CD4-positive, alpha-beta T cell treated with Interleukin-4 for 1 hour (primary cell): ENCODE results near the gene VSIG4.
"Not testable (repeated sequence)": the region's sequence is repeated elsewhere in the genome, so short reads cannot be mapped to it uniquely, and the experiment has no call there.

Experiments
- DNase-seq, 2 donors: peaks; one replicate each; pipeline ENCODE4 v3.0.0-alpha.2; 2020 to 2022

VSIG4 gene

DNA sequence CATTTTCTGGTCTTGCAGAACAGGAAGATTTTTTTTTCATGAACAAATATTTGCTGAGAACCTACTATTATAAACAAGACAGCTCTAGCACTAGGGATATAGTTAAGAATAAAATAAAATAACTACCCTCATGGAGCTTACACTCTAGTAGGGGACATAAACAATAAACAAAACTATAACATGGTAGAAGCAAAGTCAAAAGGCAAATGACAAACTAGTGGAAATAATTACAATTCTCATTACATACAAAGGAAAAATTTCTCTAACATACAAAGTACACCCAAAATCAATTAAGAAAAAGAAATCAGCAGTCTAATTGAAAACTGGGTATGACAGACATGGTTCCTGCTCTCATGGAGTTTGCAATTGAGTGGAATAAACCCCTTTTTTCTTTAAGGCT, 32.0 kb downstream of the VSIG4 start:
- no peak for DNase-seq

DNA sequence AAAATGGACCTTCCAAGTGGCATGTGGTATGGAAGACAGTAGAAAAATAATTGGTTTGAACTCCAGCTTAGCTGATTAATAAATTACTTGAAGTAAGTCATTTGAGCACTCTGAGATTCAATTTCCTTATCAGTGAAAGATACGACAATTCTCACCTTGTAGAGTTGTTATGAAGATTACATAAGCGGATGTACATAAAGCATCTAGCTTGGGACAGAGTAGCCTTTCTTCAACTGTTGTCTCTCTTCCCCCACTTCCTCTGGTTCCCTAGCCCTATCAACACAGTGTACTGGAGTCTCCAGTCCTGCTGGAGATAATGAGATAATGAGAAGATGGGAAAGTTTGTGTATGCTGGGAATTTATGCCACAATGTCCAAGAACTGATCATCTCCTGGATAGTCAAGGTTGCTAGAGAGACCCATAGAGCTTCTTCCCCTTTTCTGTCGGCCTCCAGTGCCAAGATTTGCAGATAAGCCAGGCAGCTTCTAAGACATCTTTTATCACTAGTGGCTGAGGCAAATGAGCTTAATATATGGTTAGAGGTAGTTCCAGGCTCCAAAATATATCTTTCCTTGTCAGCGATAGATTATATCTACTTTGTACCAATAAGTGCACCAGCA, 33.9 kb downstream of the VSIG4 start:
- DNase-seq, result no peak

DNA sequence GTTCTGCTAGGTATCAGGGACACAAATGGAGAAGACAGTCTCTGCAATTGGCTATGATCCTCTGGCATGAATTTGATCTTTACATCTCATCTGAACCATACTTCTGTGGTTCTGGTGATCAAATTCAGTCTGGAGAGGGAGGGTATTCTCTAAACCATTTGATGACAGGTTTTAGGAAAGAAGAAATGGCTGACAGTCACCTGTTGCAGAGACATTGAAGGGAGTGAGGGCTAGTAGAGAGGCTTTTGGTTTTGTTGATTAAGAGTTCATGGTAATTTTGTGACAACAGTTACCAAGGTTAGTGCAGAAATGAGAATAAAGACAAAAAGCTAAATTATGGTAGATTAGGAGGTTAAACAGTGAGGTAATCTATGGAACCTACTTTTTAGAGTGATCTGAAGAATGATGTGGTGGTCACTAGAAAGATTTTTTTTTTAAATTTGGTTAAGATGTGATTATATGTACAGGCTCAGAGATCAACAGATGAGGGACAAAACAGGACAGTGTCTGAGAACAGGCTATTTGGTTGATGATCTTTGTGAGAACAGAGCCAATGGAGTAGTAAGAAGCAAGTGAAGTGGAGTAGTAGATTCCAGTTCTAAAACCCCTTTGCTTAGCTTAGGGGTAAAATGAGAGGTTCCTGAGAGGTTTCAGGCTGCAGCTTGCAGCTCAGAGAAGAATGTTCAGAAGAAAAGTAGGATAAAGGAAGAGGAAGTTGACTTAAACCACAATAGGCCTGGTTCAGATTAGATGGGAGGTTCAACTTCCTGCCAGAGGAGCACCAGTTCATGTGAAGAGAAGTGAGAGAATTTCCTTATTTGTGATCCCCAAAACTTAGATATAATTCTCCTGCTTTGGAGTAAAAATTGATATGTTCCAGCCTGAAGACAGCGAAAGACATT, 34.7 kb downstream of the VSIG4 start:
- DNase-seq, result peak in 1 of 2 donors; percentile 28

DNA sequence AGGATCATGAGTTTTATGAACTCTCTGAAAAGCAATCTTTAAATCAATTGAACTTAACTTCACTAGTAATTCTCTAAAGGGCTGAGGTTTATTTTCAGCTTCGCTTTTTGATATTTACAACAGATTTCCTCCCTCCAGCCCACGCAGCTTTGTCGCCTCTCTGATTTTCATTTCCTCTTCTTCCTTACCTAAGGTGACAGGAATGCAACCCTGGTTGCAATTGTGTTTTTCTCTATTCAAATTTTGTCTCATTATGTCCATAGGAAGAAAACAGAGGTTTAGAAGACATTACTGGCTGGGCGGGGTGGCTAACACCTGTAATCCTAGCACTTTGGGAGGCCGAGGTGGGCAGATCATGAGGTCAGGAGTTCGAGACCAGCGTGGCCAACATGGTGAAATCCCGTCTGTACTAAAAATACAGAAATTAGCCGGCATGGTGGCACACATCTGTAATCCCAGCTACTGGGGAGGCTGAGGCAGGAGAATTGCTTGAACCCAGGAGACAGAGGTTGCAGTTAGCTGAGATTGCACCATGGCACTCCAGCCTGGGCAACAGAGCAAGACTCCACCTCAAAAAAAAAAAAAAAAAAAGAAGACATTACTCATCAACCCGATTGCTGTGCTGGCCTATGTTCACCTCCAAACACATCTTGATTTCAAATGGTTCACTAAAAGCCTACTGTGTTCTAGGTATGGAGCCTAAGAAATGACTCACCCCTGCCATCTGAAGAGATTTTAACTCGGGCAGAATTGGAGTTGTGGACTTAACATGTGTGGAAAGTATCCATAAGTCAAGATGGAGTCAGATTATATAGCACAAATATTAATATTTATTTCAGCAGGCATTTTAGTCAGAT, 36.8 kb downstream of the VSIG4 start:
- no peak for DNase-seq

DNA sequence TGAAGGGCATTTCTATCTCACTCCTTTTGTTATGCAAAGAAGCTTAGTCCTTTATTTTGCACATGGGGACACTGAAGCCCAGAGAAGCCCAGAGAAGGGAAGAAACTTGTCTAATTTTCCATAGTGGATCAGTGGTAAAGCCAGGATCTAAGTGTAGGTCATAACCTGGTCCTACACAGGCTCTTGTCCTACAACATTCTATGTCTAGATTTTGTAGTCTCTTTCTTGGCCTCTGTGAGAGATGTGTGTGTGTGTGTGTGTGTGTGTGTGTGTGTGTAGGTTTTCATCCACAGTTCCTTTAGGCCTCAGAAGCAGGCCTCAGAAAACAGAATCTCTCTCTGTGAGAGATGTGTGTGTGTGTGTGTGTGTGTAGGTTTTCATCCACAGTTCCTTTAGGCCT, 38.3 kb downstream of the VSIG4 start:
- no peak for DNase-seq

DNA sequence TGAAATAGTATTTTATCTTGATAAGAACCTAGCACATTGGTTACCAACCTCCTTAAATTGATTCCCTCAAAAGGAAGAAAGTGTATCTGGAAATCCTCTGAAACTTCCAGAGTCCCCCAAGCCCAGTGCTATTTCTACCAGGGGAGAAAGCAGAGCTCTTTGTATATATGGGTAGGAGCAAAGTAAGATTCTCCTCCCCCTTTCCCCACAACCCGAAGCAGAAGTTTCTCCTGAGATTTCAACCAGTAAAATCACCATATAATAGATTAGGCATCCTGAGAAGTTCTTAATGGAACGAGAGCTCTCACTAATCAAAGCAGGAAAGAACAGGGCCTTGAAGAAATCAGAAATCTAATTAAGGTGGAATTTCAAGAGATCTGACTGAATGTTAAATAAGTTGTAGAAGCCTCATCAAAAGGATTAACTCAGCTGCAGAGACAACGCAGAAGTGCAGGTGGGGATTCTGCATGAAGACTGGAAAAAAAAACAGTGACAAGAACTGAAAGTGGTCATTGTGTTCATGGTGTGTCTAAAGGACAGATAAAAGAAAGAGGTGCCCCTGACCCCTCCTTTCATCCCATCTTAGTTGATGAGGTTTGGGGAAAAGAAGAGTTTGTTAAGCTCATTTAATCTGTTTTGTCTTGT, 39.1 kb downstream of the VSIG4 start:
- no peak for DNase-seq

- no peak for DNase-seq
These were observed 39.7 kb downstream of the VSIG4 start for GRCh38 chrX:66000178-66000577.

DNA sequence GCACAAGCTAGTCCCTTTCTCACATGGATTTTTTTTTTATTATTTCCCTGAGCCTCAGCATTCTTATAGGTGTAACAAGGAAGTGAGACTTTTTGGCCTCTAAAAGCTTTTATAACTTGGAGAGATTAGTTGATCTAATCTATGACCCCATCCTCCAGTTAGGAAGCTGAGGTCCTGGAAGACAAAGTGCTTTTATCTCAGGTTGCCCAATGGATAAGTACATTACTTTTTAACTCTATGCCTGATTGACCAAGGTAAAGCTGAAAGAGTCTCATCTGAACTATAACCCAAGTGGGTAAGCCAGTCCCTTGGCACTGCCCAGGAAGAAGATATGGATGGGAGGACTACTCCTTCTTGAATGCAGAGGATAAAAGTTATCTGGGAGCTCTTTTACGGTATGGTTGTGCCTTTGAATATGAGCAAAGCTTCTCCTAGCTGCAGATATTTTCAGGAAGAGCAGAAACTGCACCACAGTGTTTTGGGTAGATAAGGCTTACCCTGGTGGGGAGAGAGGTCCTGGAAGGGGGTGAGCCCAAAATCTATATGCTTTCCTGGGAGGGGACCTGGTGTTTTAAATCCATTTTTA, 40.2 kb downstream of the VSIG4 start:
- no peak for DNase-seq

DNA sequence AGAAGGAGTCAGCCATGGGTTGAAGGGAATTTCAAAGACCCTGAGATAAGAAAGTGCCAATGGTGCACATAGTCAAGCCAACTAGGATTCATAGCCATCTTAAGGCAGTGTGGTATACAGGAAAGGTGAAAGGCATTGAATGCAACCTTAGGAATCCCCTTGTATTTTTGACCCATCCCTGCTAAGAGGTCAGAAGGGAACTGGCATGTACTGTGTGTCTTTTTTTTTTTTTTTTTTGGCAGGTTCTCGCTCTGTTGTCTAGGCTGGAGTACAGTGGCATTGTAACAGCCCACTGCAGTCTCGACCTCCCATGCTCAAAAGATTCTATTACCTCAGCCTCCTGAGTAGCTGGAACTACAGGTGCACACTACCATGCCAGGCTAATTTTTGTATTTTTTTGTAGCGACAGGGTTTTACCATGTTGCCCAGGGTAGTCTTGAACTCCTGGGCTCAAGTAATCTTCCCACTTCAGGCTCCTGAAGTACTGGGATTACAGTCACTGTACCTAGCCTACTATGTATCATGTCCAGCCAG, 40.8 kb downstream of the VSIG4 start:
- no peak for DNase-seq

- peak in 1 of 2 donors; percentile 67 for DNase-seq
These were observed 41.7 kb downstream of the VSIG4 start for GRCh38 chrX:65997978-65998717.

DNA sequence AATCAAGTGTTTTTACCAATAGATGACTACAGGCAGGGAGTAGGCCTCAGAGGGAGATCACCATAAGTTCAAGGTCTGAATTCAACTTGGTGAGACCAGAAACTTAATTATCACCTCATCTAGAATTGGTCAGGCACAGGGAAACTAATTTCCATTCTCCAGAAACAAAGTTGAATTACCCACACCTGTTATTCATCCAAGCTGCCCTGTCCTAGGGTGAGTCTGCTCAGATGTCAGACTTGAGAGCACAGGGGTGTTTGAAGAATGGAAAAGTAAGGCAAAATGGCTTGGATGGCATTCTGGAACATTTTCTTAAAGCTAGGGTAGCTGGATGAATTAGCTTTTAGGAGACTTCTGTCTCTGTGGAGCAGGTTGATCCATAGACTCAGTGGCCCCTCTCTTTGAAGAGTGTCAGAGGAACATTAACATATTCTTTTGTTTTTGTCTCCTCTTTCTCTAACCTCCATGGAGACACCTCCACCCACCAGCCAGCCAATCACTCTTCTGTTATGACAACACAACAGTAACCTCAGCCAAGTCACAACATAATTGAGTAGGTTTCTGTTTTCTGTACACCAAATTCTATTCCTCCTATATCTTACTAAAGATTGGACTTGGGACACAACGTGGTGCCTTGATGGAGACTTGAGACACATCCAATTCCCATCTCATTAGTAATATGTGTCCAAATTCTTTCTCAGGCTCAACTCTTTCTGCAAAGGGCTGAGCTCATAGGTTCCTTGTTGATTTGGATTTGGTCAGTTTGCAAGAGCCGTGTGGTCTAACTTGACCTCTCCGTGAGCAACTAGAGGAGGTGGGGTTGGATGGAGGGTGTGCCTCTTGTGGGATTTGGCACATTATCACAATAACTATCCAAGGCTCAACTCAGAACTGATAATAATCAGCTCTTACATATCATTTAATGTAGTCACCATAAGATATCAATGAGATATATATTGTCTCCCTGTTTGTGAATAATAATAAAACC, 45.1 kb downstream of the VSIG4 start:
- DNase-seq, result no peak

DNA sequence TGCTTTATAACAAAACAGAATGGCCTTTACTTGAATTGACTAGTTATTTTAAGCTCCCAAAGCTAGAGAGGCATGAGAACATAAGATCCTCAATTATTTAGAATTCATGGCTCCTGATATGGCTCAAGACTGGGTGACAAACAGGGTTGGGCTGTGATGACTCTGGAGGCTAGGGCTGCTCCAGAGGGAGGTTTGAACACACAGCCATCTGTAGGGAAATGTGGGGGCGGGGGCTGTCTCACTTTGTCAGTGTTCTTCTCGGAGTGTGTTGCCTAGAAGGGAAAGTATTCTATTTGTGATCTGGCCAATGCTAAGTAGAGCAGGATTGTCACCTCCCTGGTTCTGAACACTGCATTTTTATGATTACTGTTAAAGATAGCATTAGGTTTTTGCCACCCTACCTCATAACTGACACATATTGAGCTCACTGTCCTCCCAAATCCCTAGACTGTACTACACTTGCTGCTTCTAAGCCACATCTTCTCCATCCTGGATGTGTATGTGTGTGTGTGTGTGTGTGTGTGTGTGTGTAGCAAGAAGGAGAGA, 45.9 kb downstream of the VSIG4 start:
- DNase-seq, result no peak

- DNase-seq, result no peak
These were observed 46.5 kb downstream of the VSIG4 start for GRCh38 chrX:65993332-65993731.

DNA sequence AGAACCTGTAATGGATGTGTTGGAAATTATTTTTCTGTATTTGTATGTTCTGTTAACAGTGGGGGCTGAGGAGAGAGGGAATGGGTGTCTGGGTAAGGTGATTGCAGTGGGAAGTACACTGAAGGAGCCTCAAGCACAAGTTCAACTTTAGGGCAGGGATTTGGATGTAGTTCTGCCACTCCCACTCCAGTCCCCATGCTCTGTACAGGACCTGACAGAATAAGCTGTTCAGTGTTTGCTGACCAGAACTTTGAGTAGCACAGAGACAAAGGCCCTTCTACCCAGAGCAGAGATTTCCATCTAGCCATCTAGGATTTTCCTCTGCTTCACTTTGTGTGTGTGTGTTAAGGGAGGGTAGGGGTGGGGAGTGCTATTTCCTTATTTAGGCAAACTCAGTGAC, 49.2 kb downstream of the VSIG4 start:
- no peak for DNase-seq

GRCh38 chrX:65987811-65988210, 52.1 kb downstream of the VSIG4 start:
- DNase-seq, result no peak

DNA sequence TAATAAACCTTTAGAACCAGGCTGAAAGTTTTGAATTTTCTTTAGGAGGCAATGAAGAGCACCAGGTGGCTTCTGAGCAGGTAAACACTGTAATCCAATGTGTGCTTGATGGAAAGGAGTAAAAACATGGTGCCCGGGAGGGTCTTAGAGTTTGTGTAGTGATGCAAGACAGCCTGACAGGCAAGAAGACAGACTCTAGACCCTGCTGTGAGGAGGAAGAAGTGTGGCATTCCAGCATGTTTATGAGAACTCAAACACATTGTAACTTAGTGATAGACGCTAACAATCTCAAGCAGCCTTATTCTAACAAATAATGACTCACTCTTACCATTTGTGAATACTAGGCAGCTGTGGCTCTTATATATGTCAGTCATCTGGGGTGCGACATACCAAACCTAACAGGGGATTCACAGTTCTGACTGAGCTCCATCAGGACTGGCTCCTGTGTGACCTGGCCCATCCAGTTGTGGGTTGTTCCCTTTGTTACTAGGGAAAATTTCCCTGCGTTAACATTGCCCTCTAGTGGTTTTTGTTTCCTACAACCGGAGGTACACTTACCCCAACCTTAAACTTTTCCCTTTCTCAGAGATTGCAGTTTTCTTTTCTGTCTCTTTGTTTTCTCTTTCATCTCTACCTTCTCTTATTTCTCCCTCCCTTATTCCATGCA, 53.8 kb downstream of the VSIG4 start:
- peak; percentile 69 to 73 for DNase-seq

DNA sequence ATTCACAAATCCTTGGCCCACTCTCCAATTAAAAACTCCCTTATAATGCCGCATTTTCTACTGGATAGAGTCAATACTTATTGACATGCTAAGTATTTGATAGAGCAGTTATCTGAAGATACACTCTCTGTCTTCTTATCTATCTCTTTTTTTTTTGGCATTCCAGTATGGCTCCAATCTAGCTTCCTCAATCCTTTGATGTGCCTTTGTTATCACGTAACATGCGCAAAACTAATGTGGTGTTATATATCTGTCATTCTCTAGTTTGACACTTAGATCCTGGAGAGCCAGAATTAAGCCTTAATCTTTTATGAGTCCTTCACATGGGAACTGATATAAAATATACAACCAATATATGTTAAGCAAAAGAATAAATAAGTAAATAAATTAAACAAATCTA, 54.7 kb downstream of the VSIG4 start:
- no peak for DNase-seq

DNA sequence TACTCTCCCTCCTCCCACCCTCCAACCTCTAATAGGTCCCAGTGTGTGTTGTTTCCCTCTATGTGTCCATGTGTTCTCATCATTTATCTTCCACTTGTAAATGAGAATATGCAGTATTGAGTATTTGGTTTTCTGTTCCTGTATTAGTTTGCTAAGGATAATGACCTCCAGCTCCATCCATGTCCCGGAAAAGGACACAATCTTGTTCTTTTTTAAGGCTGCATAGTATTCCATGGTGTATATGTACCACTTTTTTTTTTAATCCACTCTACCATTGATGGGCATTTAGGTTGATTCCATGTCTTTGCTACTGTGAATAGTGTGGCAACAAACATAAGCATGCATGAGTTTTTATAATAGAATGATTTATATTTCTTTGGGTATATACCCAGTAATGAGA, 62.7 kb downstream of the VSIG4 start:
- DNase-seq, result not testable (repeated sequence)

DNA sequence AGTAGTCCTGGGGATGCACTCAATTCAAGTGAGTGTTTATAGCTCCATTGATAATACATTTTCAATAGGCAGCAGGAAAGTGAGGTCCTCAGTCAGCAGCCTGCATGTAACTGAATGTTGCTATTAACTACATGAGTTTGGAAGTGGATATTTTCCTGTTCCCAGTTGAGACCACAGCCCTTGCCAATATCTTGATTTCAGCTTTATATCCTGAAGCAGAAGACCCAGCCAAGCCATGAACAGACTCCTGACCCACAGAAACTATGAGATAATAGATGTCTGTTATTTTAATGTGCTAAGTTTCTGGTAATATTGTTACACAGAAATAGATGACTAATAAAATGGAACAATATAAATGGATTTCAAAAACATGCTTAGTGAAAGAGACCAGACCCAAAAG, 63.7 kb downstream of the VSIG4 start:
- no peak for DNase-seq
